ENCODE data around the gene CDK9.

DNA sequence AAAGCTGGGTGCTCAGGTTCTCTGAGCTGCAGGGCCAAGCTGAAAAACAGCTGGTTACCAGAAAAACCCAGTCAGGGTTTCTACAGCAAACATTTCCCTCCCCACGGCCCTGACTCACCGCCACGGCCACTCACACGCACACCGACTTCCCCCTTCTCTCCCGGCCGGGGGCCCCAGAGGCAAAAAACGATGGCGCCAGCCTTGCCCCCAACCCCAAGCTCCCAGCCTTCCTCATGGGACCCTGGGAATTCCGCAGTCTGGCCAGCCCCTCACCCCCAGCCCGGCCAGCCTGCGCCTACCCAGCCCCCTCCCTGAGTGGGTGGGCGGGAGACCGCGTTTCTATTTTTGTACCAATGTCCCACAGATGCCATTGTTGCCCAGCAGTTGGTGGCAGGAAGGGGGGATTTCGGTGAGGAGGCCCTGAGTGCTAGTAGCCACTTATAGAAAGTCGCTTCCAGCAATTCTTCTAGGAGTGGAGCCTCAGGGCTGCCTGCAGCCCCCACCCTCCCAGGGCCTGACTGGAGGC lies 50.2 kb downstream of the CDK9 start:
- TF ChIP-seq CTCF (IDR thresholded peaks at IDR 0.05) (no peak), POLR2A (IDR thresholded peaks at IDR 0.05) (no peak), POLR2AphosphoS5 (IDR thresholded peaks at IDR 0.05) (no peak)

Measured in upper lobe of left lung (tissue), 4 donors.